Upper lobe of right lung (tissue), 1 donor: ENCODE measurements around the gene RABEP2. TPM values are rescaled to one million over a fixed set of nuclear protein-coding genes. Genes with fewer than 3 reads are reported as not detected.

ENCODE experiments used
- ATAC-seq: fragments of 200-7000 bp; cut with Tn5 transposase; one replicate; pipeline ENCODE4 v1.9.1; 2020; ENCODE audit warnings: mild to moderate bottlenecking, moderate library complexity
- DNase-seq: peaks from one replicate; pipeline ENCODE4 v3.0.0-alpha.2; 2020
- H3K27ac ChIP-seq: fragments of 200-600 bp; one replicate; pipeline ENCODE4 v1.8.0; 2022
- H3K27me3 ChIP-seq: fragments of 200-600 bp; one replicate; pipeline ENCODE4 v1.8.0; 2022; ENCODE audit warnings: mild to moderate bottlenecking
- H3K36me3 ChIP-seq: fragments of 200-600 bp; one replicate; pipeline ENCODE4 v1.8.0; 2022
- H3K4me1 ChIP-seq: fragments of 200-600 bp; one replicate; pipeline ENCODE4 v1.8.0; 2022
- H3K4me3 ChIP-seq: fragments of 200-600 bp; one replicate; pipeline ENCODE4 v1.8.0; 2022; ENCODE audit warnings: mild to moderate bottlenecking
- H3K9me3 ChIP-seq: fragments of 200-600 bp; one replicate; pipeline ENCODE4 v1.8.0; 2022
- intact Hi-C: fragments of 100-400 bp; cut with DNase I; formaldehyde crosslinking; loops from one replicate; pipeline ENCODE4 v1.11.0; 2022
- total RNA-seq: library from RNA; stranded (reverse); fragmentation: NEBNext Ultra II Directional; extraction: Animal tissue kit (Norgen Biotek cat#: 25700); gene quantifications from one replicate; pipeline ENCODE4 v1.2.1, GENCODE V29; 2021
- TF ChIP-seq, protein P1 (sequence below): fragments of 200-600 bp; IDR thresholded peaks from one replicate; pipeline ENCODE4 v1.8.0; 2022; ENCODE audit warnings: antibody characterized with exemption
- donor health status: DM: no; HTN: yes; CAD: no; lungs with severe emphysema.

Gene RABEP2
- total RNA-seq, 1 donor from 2014 or later, result 23.4 TPM

DNA sequence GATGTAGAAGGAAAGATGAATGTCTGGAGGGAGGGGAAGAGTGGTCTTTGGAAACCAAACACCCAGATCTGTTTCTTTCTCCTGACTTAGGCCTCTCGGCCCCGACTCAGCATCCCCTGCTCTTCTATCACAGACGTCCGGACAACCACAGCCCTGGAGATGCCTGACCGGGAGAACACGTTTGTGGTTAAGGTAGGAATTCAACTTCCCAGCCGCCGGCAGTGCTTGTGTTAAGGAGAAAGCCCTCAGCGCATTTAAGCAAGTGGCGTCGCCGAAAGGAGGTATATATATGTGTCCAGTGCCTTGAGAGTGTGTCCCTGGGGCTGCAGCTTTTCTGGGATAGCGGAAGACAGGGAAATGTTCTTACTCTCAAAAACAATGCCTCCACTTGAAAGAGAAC lies 57.8 kb downstream of the RABEP2 start:
- intact Hi-C loops, result no loop called here
- no peak overlapping the region for H3K4me3 ChIP-seq
- peaks cover 18% of the 10 kb centered on the region for H3K4me1 ChIP-seq
- TF ChIP-seq, protein P1, sequence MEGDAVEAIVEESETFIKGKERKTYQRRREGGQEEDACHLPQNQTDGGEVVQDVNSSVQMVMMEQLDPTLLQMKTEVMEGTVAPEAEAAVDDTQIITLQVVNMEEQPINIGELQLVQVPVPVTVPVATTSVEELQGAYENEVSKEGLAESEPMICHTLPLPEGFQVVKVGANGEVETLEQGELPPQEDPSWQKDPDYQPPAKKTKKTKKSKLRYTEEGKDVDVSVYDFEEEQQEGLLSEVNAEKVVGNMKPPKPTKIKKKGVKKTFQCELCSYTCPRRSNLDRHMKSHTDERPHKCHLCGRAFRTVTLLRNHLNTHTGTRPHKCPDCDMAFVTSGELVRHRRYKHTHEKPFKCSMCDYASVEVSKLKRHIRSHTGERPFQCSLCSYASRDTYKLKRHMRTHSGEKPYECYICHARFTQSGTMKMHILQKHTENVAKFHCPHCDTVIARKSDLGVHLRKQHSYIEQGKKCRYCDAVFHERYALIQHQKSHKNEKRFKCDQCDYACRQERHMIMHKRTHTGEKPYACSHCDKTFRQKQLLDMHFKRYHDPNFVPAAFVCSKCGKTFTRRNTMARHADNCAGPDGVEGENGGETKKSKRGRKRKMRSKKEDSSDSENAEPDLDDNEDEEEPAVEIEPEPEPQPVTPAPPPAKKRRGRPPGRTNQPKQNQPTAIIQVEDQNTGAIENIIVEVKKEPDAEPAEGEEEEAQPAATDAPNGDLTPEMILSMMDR, result no peak
- DNase-seq (no peak), ATAC-seq (no peak)
- no peak overlapping the region for H3K27ac ChIP-seq
- no peaks in the 10 kb centered on the region for H3K27me3 ChIP-seq
- no peaks in the 10 kb centered on the region for H3K9me3 ChIP-seq
- H3K36me3 ChIP-seq, result peaks cover 53% of the 10 kb centered on the region

DNA sequence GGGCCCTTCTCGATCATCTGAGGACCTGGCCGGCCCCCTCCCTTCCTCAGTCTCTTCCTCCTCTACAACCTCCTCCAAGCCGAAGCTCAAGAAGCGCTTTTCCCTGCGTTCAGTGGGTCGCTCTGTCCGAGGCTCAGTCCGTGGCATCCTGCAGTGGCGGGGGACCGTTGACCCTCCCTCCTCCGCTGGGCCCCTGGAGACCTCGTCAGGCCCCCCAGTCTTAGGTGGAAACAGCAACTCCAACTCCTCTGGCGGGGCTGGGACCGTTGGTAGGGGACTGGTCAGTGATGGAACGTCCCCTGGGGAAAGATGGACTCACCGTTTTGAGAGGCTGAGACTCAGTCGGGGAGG lies 58.6 kb downstream of the RABEP2 start:
- intact Hi-C loops, result no loop called here
- H3K4me3 ChIP-seq, result no peak overlapping the region
- H3K4me1 ChIP-seq, result peaks cover 18% of the 10 kb centered on the region
- no peak for ATAC-seq
- H3K27ac ChIP-seq, result no peak overlapping the region
- no peaks in the 10 kb centered on the region for H3K9me3 ChIP-seq
- no peak for DNase-seq
- no peaks in the 10 kb centered on the region for H3K27me3 ChIP-seq
- TF ChIP-seq, protein P1, result no peak
- peaks cover 46% of the 10 kb centered on the region for H3K36me3 ChIP-seq

DNA sequence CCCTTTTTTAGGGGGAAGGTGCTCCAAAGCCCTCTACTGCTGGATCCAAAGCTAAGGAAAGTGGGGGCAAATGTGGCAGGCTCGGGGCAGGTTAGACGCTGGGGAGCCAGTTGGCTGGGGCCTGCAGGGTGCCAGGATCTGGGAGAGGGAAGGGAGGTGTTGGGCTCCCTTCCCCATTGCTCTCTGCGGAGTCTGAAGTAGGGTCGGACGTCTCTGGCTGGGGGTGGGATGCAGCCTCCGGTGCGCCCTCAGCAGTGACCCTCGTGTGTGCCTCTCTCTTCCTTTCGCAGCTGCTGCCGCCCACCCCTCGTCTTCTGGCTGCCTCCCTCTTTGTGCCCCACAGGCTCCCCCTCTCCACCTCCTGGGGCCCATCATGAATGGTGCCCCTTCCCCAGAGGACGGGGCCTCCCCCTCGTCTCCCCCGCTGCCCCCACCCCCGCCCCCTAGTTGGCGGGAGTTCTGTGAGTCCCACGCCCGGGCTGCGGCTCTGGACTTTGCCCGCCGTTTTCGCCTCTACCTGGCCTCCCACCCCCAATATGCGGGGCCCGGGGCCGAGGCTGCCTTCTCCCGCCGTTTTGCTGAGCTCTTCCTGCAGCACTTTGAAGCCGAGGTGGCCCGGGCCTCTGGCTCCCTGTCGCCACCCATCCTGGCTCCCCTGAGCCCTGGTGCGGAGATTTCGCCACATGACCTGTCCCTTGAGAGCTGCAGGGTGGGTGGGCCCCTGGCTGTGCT lies 59.1 kb downstream of the RABEP2 start:
- DNase-seq (no peak), ATAC-seq (no peak)
- Histone ChIP-seq H3K27me3 (no peaks in the 10 kb centered on the region), H3K9me3 (no peaks in the 10 kb centered on the region), H3K4me1 (peaks cover 18% of the 10 kb centered on the region), H3K36me3 (peaks cover 40% of the 10 kb centered on the region), H3K4me3 (no peak overlapping the region), H3K27ac (no peak overlapping the region)
- intact Hi-C loops, result no loop called here
- TF ChIP-seq, protein P1, result no peak

DNA sequence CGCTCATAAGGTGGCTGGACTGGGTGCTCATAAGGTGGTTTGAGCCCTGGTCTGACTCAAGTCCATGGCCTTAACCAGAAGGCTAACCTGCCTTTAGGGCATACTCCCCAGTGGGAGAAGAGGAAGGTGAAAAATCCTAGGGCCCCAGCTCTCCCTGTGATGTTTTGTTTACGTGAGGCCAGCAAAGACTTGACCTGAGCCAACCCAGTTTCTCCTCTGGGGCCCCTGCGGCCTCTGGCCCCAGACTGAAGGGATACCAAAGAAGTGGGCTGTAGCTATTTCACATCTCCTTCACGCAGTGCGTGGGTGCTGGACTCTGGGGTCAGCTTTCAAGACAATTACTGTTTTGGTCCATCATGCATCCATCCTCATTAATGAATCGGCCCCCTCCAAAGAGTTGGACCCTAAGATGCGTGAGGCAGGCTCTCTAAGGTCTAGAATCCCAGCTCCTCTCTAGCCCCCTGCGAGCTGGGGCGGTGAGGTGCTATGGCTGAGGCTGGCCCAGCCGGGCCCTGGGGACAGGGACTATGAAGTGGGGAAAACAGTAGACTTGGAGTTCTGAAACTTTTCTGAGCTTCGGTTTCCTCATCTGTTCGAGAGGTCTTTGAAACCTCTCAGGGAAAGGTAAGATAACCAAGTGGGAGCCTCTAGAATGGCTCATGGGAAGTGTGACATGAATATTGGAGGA lies 59.9 kb downstream of the RABEP2 start:
- ATAC-seq (no peak), DNase-seq (no peak)
- Histone ChIP-seq H3K27me3 (no peaks in the 10 kb centered on the region), H3K9me3 (no peaks in the 10 kb centered on the region), H3K36me3 (peaks cover 33% of the 10 kb centered on the region), H3K4me1 (peaks cover 18% of the 10 kb centered on the region), H3K4me3 (peak overlapping the region; percentile 85), H3K27ac (no peak overlapping the region)
- TF ChIP-seq, protein P1, result no peak
- intact Hi-C loops, result no loop called here

DNA sequence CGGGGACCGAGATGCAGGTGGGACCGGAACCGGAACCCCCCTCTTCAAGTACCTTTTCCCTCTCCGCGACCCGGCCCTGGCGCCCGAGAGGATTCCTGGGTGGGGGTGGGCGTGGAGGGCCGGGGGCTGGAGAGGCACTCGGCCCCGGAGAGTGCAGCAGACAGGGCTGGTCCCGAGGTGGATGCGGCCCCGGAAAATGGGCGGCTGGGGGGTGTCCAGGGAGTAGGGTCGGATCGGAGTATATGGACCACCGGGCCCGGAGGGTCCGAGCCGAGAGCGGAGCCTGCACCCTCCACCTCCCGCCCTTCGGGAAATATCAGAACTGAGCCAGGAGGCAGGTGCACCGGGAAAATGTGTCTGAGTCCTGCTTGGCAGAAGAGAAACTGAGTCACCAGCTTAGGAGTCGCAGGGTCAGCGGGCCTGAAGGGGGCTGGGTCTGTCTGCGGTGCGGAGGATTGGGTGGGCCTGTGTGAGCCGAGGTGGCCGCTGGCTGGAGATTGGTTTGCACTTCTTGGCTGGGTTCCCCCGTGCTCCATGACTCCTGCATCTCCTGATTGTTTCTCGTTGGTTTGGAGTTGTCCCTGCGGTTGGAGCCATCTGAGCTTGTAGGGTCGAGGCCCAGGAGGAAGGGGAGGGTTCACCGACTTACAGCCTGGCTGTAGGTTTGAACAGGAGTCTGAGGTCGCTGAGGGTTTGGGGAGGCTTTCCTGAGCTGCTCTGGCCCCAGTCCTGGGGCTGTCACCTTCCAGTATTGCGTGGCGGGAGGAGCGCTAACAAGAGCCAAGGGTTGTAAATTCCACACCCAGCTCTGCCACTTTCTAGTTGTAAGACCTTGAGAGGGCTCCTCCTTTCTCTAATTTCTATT lies 60.9 kb downstream of the RABEP2 start:
- TF ChIP-seq, protein P1, result no peak
- intact Hi-C loops, result no loop called here
- H3K27ac ChIP-seq, result peak overlapping the region; percentile 95
- H3K4me1 ChIP-seq, result peaks cover 18% of the 10 kb centered on the region
- peaks cover 23% of the 10 kb centered on the region for H3K36me3 ChIP-seq
- ATAC-seq (no peak), DNase-seq (no peak)
- H3K4me3 ChIP-seq, result peak overlapping the region; percentile 85
- H3K27me3 ChIP-seq, result no peaks in the 10 kb centered on the region
- no peaks in the 10 kb centered on the region for H3K9me3 ChIP-seq
